Superior temporal gyrus (tissue), 1 donor: ENCODE measurements around the gene TBC1D22B.
"Not testable (repeated sequence)": the region's sequence is repeated elsewhere in the genome, so short reads cannot be mapped to it uniquely, and the experiment has no call there.

Experiments used
- DNase-seq: peaks from one replicate; pipeline ENCODE4 v3.0.0-alpha.2; 2016; ENCODE audit errors: extremely low spot score

TBC1D22B gene

GRCh38 chr6:37321101-37321500 lies 63.5 kb downstream of the TBC1D22B start:
- DNase-seq: no peak

- no peak for DNase-seq
Measured at GRCh38 chr6:37321516-37322415, 64.2 kb downstream of the TBC1D22B start.

- DNase-seq: no peak
Measured at GRCh38 chr6:37323580-37323979, 66.0 kb downstream of the TBC1D22B start.

GRCh38 chr6:37324131-37325033 lies 66.8 kb downstream of the TBC1D22B start:
- DNase-seq: no peak

- DNase-seq: not testable (repeated sequence)
Measured at GRCh38 chr6:37330345-37330744, 72.8 kb downstream of the TBC1D22B start.

- DNase-seq: no peak
Measured at GRCh38 chr6:37331047-37331446, 73.5 kb downstream of the TBC1D22B start.

GRCh38 chr6:37332894-37333293 lies 75.3 kb downstream of the TBC1D22B start:
- DNase-seq: no peak

GRCh38 chr6:37334047-37334446 lies 76.5 kb downstream of the TBC1D22B start:
- DNase-seq: no peak

GRCh38 chr6:37338317-37338716 lies 80.7 kb downstream of the TBC1D22B start:
- DNase-seq: not testable (repeated sequence)

GRCh38 chr6:37338745-37339255 lies 81.2 kb downstream of the TBC1D22B start:
- DNase-seq: no peak

- no peak for DNase-seq
Measured at GRCh38 chr6:37339741-37340638, 82.4 kb downstream of the TBC1D22B start.

- no peak for DNase-seq
Measured at GRCh38 chr6:37340639-37340943, 83.0 kb downstream of the TBC1D22B start.

- DNase-seq: no peak
Measured at GRCh38 chr6:37343248-37343647, 85.7 kb downstream of the TBC1D22B start.

- DNase-seq: no peak
Measured at GRCh38 chr6:37344308-37344707, 86.7 kb downstream of the TBC1D22B start.

GRCh38 chr6:37345804-37346203 lies 88.2 kb downstream of the TBC1D22B start:
- DNase-seq: not testable (repeated sequence)

GRCh38 chr6:37347177-37347576 lies 89.6 kb downstream of the TBC1D22B start:
- DNase-seq: no peak

- no peak for DNase-seq
Measured at GRCh38 chr6:37347670-37348111, 90.1 kb downstream of the TBC1D22B start.

GRCh38 chr6:37351027-37351426 lies 93.5 kb downstream of the TBC1D22B start:
- no peak for DNase-seq

GRCh38 chr6:37352384-37352783 lies 94.8 kb downstream of the TBC1D22B start:
- no peak for DNase-seq

GRCh38 chr6:37353761-37354525 lies 96.4 kb downstream of the TBC1D22B start, which contains the start of gene RNF8:
RNF8 (plus strand) TSS chr6:37353983; CDS start chr6:37354165, 182 bp downstream.
- DNase-seq: peak; percentile 82
